Glutamatergic neuron (in vitro differentiated cells): ENCODE measurements around the gene PNRC1. TPM values are rescaled to one million over a fixed set of nuclear protein-coding genes. Genes with fewer than 3 reads are reported as not detected.
"Not testable (repeated sequence)": the region's sequence is repeated elsewhere in the genome, so short reads cannot be mapped to it uniquely, and the experiment has no call there.

Source experiments
- DNase-seq: peaks from one replicate; pipeline ENCODE4 v3.0.0; 2022
- H3K27ac Mint-ChIP-seq: one replicate; pipeline ENCODE4 v1.8.0; 2020; ENCODE audit warnings: mild to moderate bottlenecking, mixed read lengths, inconsistent platforms; ENCODE audit not compliant: unreplicated experiment
- H3K27me3 Mint-ChIP-seq: one replicate; pipeline ENCODE4 v1.8.0; 2020; ENCODE audit warnings: mild to moderate bottlenecking, moderate library complexity, mixed read lengths, inconsistent platforms; ENCODE audit not compliant: unreplicated experiment
- H3K36me3 Mint-ChIP-seq: one replicate; pipeline ENCODE4 v1.8.0; 2020; ENCODE audit warnings: mild to moderate bottlenecking, mixed read lengths, inconsistent platforms; ENCODE audit not compliant: unreplicated experiment
- H3K4me1 Mint-ChIP-seq: one replicate; pipeline ENCODE4 v1.8.0; 2020; ENCODE audit warnings: mild to moderate bottlenecking, low read depth, mixed read lengths, inconsistent platforms; ENCODE audit not compliant: unreplicated experiment
- H3K4me3 Mint-ChIP-seq: one replicate; pipeline ENCODE4 v1.8.0; 2020; ENCODE audit warnings: mild to moderate bottlenecking, mixed read lengths, inconsistent platforms; ENCODE audit not compliant: unreplicated experiment
- H3K9me3 Mint-ChIP-seq: one replicate; pipeline ENCODE4 v1.8.0; 2020; ENCODE audit warnings: mild to moderate bottlenecking, moderate library complexity, mixed read lengths, inconsistent platforms; ENCODE audit not compliant: unreplicated experiment
- CTCF ChIP-seq: fragments of 200-600 bp; sonication (generic); IDR thresholded peaks from one replicate; pipeline ENCODE4 v1.5.0; 2021; ENCODE audit not compliant: partially characterized antibody, unreplicated experiment
- total RNA-seq: library from RNA; stranded (reverse); fragmentation: NEBNext Ultra II Directional; extraction: Animal tissue kit (Norgen Biotek cat#: 25700); gene quantifications from one replicate; pipeline ENCODE4 v1.2.1, GENCODE V29; 2021; ENCODE audit not compliant: unreplicated experiment

Gene PNRC1
- total RNA-seq, 1 donor from 2014 or later, result 91.4 TPM

- no peak for TF ChIP-seq CTCF
- H3K4me3 Mint-ChIP-seq, result no peak overlapping the region
- peaks cover 7% of the 10 kb centered on the region for H3K4me1 Mint-ChIP-seq
- no peak overlapping the region for H3K27ac Mint-ChIP-seq
- DNase-seq, result no peak
- peaks cover 3% of the 10 kb centered on the region for H3K9me3 Mint-ChIP-seq
- H3K27me3 Mint-ChIP-seq, result no peaks in the 10 kb centered on the region
- H3K36me3 Mint-ChIP-seq, result no peaks in the 10 kb centered on the region
Measured at GRCh38 chr6:89058627-89059026, 21.9 kb upstream of the PNRC1 start.

DNA sequence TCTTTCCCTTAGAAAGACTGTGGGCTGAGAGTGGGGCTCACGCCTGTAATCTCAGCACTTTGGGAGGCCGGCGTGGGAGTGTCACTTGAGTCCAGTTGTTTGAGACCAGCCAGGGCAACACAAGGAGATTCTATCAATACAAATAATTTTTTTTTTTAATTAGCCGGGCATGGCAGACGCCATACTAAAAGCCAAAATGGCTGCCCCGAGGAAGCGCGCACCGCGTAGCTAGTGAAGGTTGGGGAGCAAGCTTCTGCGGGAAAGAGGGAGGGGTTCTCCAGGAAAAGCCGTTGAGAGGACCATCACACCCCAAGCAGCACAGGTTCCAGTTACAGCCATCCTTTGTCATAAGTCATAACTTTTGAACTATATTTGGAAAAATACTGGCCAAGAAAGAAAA lies 21.3 kb upstream of the PNRC1 start:
- Mint-ChIP-seq H3K36me3 (no peaks in the 10 kb centered on the region), H3K4me3 (no peak overlapping the region), H3K9me3 (peaks cover 4% of the 10 kb centered on the region), H3K27me3 (no peaks in the 10 kb centered on the region), H3K4me1 (peaks cover 7% of the 10 kb centered on the region), H3K27ac (no peak overlapping the region)
- DNase-seq, result no peak
- TF ChIP-seq CTCF, result no peak

DNA sequence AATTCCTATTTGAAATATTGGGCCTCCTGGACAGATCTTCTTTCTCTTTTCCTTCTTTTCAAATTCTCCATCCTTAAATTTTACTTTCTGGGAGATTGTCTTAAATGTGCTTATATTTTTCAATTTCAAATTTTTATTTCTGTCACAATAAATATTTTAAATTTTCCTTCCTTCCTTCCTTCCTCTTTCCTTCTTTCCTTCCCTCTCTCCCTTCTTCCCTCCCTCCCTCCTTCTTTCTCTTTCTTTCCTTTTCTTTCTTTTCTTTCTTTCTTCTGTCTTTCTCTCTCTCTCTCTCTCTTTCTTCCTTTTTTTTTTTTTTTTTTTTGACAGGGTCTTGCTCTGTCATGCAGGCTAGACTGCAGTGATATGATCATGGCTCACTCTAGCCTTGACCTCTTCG lies 16.7 kb upstream of the PNRC1 start:
- no peak for DNase-seq
- Mint-ChIP-seq H3K4me1 (peaks cover 2% of the 10 kb centered on the region), H3K36me3 (no peaks in the 10 kb centered on the region), H3K4me3 (no peak overlapping the region), H3K9me3 (peaks cover 10% of the 10 kb centered on the region), H3K27ac (no peak overlapping the region), H3K27me3 (no peaks in the 10 kb centered on the region)
- TF ChIP-seq CTCF, result no peak

DNA sequence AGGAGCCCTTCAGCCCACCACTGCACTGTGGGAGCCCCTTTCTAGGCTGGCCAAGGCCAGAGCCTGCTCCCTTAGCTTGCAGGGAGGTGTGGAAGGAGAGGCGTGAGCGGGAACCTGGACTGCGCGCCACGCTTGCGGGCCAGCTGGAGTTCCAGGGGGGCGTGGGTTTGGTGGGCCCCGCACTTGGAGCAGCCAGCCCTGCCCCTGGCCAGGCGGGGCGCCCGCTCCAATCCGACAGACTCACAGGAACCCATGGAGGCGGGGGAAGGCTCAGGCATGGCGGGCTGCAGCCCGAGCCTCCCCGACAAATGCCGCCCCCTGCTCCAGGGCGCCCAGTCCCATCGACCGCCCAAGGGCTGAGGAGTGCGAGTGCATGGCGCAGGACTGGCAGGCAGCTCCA lies 15.6 kb upstream of the PNRC1 start:
- not testable (repeated sequence) for H3K9me3 Mint-ChIP-seq, H3K27ac Mint-ChIP-seq

GRCh38 chr6:89066121-89066520 lies 14.4 kb upstream of the PNRC1 start:
- H3K27me3 Mint-ChIP-seq, H3K27ac Mint-ChIP-seq, H3K4me1 Mint-ChIP-seq, H3K4me3 Mint-ChIP-seq, H3K9me3 Mint-ChIP-seq, H3K36me3 Mint-ChIP-seq, DNase-seq: not testable (repeated sequence)

More for the DNA sequence above, 15.6 kb upstream of the PNRC1 start:
- H3K36me3 Mint-ChIP-seq, H3K4me3 Mint-ChIP-seq, H3K4me1 Mint-ChIP-seq, H3K27me3 Mint-ChIP-seq, DNase-seq: not testable (repeated sequence)

- H3K4me3 Mint-ChIP-seq, result no peak overlapping the region
- no peak for TF ChIP-seq CTCF
- no peak overlapping the region for H3K27ac Mint-ChIP-seq
Measured at GRCh38 chr6:89066940-89067646, 13.5 kb upstream of the PNRC1 start.

More at GRCh38 chr6:89066940-89067646, 13.5 kb upstream of the PNRC1 start:
- no peaks in the 10 kb centered on the region for H3K27me3 Mint-ChIP-seq
- DNase-seq, result no peak
- H3K36me3 Mint-ChIP-seq, result no peaks in the 10 kb centered on the region
- H3K9me3 Mint-ChIP-seq, result peaks cover 10% of the 10 kb centered on the region
- H3K4me1 Mint-ChIP-seq, result no peaks in the 10 kb centered on the region
